Right atrium auricular region (tissue), 2 donors: ENCODE results near the gene GKN1. TPM values are rescaled to one million over a fixed set of nuclear protein-coding genes. Genes with fewer than 3 reads are reported as not detected.

Source experiments
- DNase-seq: peaks from one replicate; pipeline ENCODE4 v3.0.0-alpha.2; 2019; ENCODE audit warnings: low spot score
- H3K27ac ChIP-seq, 2 donors: fragments of 200-600 bp; sonication (generic); 1 replicate in 1 of 2; 2 replicates in 1 of 2; pipeline ENCODE4 v1.5.1; 2016 to 2019
- H3K27me3 ChIP-seq, 2 donors: fragments of 200-600 bp; sonication (generic); one replicate each; pipeline versions ENCODE4 v1.5.1 to v1.6.0; 2017 to 2019
- H3K36me3 ChIP-seq: fragments of 200-600 bp; sonication (generic); one replicate; pipeline ENCODE4 v1.5.1; 2016
- H3K4me1 ChIP-seq, 2 donors: fragments of 200-600 bp; sonication (generic); one replicate each; pipeline versions ENCODE4 v1.5.1 to v1.6.0; 2017 to 2019
- H3K4me3 ChIP-seq, 2 donors: fragments of 200-600 bp; sonication (generic); 1 replicate in 1 of 2; 2 replicates in 1 of 2; pipeline ENCODE4 v1.5.1; 2017 to 2019; ENCODE audit warnings: mild to moderate bottlenecking in 1 of 2, moderate library complexity in 1 of 2
- H3K9me3 ChIP-seq, 2 donors: fragments of 200-600 bp; sonication (generic); one replicate each; pipeline ENCODE4 v1.5.1; 2019
- total RNA-seq, 2 donors: library from RNA; depleted of rRNA; stranded (reverse); fragments of >200 nt; gene quantifications; one replicate each; pipeline ENCODE4 v1.1.0, GENCODE V29; 2016
- TF ChIP-seq, protein P1 (sequence below), 2 donors: fragments of 200-600 bp; sonication (generic); IDR thresholded peaks; one replicate each; pipeline ENCODE4 v1.5.1; 2019; ENCODE audit warnings: antibody characterized with exemption in 2 of 2

Gene GKN1
- total RNA-seq, 2 donors from 2014 or later: not detected

DNA sequence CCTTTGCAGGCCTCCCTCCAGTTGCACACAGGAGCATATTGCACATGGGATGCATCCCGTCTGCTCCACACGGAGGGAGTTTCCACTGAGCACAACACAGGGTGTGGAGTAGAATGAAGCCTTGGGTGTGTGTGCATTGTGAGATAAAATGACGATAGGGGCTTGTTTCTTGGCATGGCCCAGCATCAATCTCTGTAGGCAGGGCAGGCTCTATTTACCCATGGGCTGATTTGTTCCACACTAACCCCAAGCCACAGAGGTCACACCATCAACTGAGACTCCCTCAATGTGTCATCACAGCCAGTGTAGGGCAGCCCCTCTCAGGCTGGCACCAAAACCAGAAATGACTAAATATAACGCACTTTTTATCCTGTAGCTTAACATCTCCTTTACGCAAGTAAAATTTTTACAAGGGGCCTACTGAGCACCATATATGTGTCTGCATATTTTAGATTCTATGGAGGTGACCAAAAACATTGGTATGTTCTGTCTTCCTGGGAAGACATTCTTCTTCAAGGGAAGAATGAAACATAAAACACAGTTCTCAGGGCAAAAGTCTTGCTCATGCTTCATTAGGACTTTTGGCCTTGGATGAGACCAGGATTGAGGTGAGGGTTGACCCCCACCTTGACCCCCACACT is 2.7 kb upstream of the GKN1 start:
- TF ChIP-seq, protein P1, sequence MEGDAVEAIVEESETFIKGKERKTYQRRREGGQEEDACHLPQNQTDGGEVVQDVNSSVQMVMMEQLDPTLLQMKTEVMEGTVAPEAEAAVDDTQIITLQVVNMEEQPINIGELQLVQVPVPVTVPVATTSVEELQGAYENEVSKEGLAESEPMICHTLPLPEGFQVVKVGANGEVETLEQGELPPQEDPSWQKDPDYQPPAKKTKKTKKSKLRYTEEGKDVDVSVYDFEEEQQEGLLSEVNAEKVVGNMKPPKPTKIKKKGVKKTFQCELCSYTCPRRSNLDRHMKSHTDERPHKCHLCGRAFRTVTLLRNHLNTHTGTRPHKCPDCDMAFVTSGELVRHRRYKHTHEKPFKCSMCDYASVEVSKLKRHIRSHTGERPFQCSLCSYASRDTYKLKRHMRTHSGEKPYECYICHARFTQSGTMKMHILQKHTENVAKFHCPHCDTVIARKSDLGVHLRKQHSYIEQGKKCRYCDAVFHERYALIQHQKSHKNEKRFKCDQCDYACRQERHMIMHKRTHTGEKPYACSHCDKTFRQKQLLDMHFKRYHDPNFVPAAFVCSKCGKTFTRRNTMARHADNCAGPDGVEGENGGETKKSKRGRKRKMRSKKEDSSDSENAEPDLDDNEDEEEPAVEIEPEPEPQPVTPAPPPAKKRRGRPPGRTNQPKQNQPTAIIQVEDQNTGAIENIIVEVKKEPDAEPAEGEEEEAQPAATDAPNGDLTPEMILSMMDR (IDR thresholded peaks at IDR 0.05): no peak
- Histone ChIP-seq H3K4me3 (no peak overlapping the region), H3K27ac (no peak overlapping the region), H3K27me3 (no peaks in the 10 kb centered on the region), H3K36me3 (no peaks in the 10 kb centered on the region), H3K4me1 (no peaks in the 10 kb centered on the region), H3K9me3 (no peaks in the 10 kb centered on the region)
- DNase-seq: no peak

DNA sequence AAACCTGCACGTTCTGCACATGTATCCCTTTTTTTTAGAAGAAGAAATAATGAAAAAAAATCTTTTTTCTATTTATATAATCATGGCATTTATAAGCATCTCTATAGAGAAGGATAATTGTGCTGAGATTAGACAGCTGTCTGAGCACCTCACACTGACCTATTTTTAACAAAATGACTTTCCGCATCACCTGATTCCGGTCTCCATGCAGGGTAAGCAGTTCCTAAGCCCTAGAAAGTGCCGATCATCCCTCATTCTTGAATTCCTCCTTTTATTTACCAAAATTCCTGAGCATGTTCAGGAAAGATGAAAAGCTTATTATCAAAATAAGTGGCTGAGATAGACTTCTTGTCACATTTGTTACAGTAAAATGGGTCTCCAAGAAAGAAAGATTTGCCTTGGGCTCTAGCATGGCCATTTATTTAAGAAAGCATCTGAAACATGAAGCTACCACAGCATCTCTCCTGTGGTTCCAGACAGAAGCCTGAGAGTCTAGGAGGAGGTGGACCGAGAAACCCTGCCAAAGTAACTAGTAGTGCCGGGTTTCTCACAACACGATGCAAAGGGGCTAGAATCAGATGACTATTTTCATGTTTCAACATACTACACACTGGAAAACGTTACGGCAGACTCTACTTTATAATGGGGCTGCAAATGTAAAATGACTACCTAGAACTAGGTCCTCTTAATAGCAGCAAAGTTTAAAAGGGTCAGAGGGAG is 670 bp downstream of the GKN1 start:
- Histone ChIP-seq H3K4me1 (no peaks in the 10 kb centered on the region), H3K9me3 (no peaks in the 10 kb centered on the region), H3K36me3 (no peaks in the 10 kb centered on the region), H3K27ac (no peak overlapping the region), H3K4me3 (no peak overlapping the region), H3K27me3 (no peaks in the 10 kb centered on the region)
- TF ChIP-seq, protein P1 (IDR thresholded peaks at IDR 0.05): no peak
- no peak for DNase-seq

DNA sequence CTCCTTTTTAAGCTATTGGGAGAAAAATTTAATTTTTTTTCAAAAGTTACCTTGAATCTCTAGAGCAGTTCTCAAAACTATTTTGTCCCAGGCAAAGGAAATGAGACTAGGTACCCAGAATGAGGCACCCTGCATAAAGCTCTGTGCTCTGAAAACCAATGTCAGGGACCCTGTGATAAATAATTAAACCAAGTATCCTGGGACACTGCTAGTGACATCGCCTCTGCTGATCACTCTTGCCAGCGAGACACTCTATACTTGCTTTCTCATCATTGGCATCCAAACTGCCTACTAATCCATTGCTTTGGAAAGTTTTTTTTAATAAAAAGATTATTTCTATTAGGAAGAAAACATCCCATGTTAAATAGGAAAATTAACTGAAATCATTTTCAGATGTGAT is 1.4 kb downstream of the GKN1 start:
- H3K27ac ChIP-seq: no peak overlapping the region
- no peaks in the 10 kb centered on the region for H3K36me3 ChIP-seq
- H3K27me3 ChIP-seq: no peaks in the 10 kb centered on the region
- H3K4me1 ChIP-seq: no peaks in the 10 kb centered on the region
- TF ChIP-seq, protein P1 (IDR thresholded peaks at IDR 0.05): no peak
- H3K4me3 ChIP-seq: no peak overlapping the region
- DNase-seq: no peak
- no peaks in the 10 kb centered on the region for H3K9me3 ChIP-seq

DNA sequence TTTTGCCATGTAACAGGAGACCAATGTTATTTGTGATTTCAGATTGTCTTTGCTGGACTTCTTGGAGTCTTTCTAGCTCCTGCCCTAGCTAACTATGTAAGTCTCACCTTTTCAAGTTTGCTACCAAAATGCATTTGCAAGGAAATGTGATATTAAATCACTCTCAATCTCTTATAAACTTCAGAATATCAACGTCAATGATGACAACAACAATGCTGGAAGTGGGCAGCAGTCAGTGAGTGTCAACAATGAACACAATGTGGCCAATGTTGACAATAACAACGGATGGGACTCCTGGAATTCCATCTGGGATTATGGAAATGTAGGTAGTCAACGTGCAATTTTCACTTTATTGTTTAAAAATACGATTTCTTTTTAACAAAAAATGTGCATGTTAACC is 3.0 kb downstream of the GKN1 start:
- TF ChIP-seq, protein P1 (IDR thresholded peaks at IDR 0.05): no peak
- Histone ChIP-seq H3K9me3 (no peaks in the 10 kb centered on the region), H3K4me1 (no peaks in the 10 kb centered on the region), H3K27ac (no peak overlapping the region), H3K27me3 (no peaks in the 10 kb centered on the region), H3K36me3 (no peaks in the 10 kb centered on the region), H3K4me3 (no peak overlapping the region)
- DNase-seq: no peak

- Histone ChIP-seq H3K9me3 (no peaks in the 10 kb centered on the region), H3K4me3 (no peak overlapping the region), H3K36me3 (no peaks in the 10 kb centered on the region), H3K27ac (no peak overlapping the region), H3K27me3 (no peaks in the 10 kb centered on the region), H3K4me1 (no peaks in the 10 kb centered on the region)
- TF ChIP-seq, protein P1 (IDR thresholded peaks at IDR 0.05): no peak
- DNase-seq: no peak
These were observed 3.7 kb downstream of the GKN1 start for GRCh38 chr2:68978098-68978497.
